Progenitor cell of endocrine pancreas (in vitro differentiated cells): ENCODE results near the gene OR2J1. TPM values are rescaled to one million over a fixed set of nuclear protein-coding genes. Genes with fewer than 3 reads are reported as not detected.

ENCODE experiments used
- DNase-seq: peaks from one replicate; pipeline ENCODE4 v3.0.0; 2021; ENCODE audit warnings: low spot score; ENCODE audit not compliant: unreplicated experiment
- H3K27ac Mint-ChIP-seq: 2 replicates; pipeline ENCODE4 v1.8.0; 2021; ENCODE audit warnings: mild to moderate bottlenecking, moderate library complexity, mixed read lengths
- H3K27me3 Mint-ChIP-seq: 2 replicates; pipeline ENCODE4 v1.8.0; 2021; ENCODE audit warnings: mixed read lengths
- H3K36me3 Mint-ChIP-seq: 2 replicates; pipeline ENCODE4 v1.8.0; 2022; ENCODE audit warnings: mixed read lengths; ENCODE audit not compliant: insufficient read depth
- H3K4me1 Mint-ChIP-seq: 2 replicates; pipeline ENCODE4 v1.8.0; 2021; ENCODE audit warnings: low read depth, mixed read lengths
- H3K4me3 Mint-ChIP-seq: 2 replicates; pipeline ENCODE4 v1.8.0; 2021; ENCODE audit warnings: low read depth, mild to moderate bottlenecking, moderate library complexity, mixed read lengths
- H3K9me3 Mint-ChIP-seq: 2 replicates; pipeline ENCODE4 v1.8.0; 2021; ENCODE audit warnings: low read depth, mixed read lengths
- CTCF ChIP-seq: fragments of 200-600 bp; sonication (generic); IDR thresholded peaks from one replicate; pipeline ENCODE4 v1.5.0; 2021; ENCODE audit warnings: antibody characterized with exemption, mild to moderate bottlenecking; ENCODE audit not compliant: unreplicated experiment
- total RNA-seq: library from RNA; stranded (reverse); gene quantifications from 2 replicates; pipeline ENCODE4 v1.2.1, GENCODE V29; 2021

Gene OR2J1
- total RNA-seq, 1 donor from 2014 or later = not detected

GRCh38 chr6:29082457-29082856 is 16.8 kb upstream of the OR2J1 start:
- H3K4me1 Mint-ChIP-seq = no peaks in the 10 kb centered on the region
- no peaks in the 10 kb centered on the region for H3K36me3 Mint-ChIP-seq
- no peaks in the 10 kb centered on the region for H3K9me3 Mint-ChIP-seq
- no peak for TF ChIP-seq CTCF
- no peak overlapping the region for H3K4me3 Mint-ChIP-seq
- DNase-seq = no peak
- no peak overlapping the region for H3K27ac Mint-ChIP-seq
- no peaks in the 10 kb centered on the region for H3K27me3 Mint-ChIP-seq

- no peaks in the 10 kb centered on the region for H3K4me1 Mint-ChIP-seq
- H3K27me3 Mint-ChIP-seq = peaks cover 6% of the 10 kb centered on the region
- TF ChIP-seq CTCF = no peak
These were observed 12.1 kb upstream of the OR2J1 start, which contains the start of gene OR2B3 for GRCh38 chr6:29087213-29087612. TSS of gene OR2B3 (minus strand) at chr6:29087313. CDS start at chr6:29087248, 65 bp downstream.

DNA sequence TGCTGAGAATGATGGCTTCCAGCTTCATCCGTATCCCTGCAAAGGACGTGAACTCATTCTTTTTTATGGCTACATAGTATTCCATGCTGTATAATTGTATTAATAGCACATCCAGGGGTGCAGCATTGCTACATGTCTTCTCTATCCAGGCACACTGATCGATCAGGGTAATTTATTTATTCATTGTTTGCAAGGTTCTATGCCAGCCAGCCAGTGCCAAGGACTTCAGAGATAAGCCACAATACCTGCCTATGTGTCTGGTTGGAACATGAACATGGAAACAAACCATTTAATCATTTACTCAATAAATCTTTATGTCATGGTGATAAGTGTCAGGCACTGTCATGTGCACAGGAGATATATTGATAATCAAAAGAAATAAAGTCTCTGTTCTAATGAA is 6.3 kb upstream of the OR2J1 start:
- TF ChIP-seq CTCF = no peak
- no peak for DNase-seq
- Mint-ChIP-seq H3K27ac (no peak overlapping the region), H3K4me3 (no peak overlapping the region), H3K36me3 (no peaks in the 10 kb centered on the region), H3K27me3 (peaks cover 1% of the 10 kb centered on the region), H3K4me1 (no peaks in the 10 kb centered on the region), H3K9me3 (no peaks in the 10 kb centered on the region)

More at GRCh38 chr6:29087213-29087612, 12.1 kb upstream of the OR2J1 start, which contains the start of gene OR2B3:
- H3K36me3 Mint-ChIP-seq = no peaks in the 10 kb centered on the region
- DNase-seq = no peak
- H3K27ac Mint-ChIP-seq = no peak within 1 kb of the TSS
- no peaks in the 10 kb centered on the region for H3K9me3 Mint-ChIP-seq
- no peak within 1 kb of the TSS for H3K4me3 Mint-ChIP-seq

GRCh38 chr6:29097803-29098202 is 1.5 kb upstream of the OR2J1 start:
- H3K27ac Mint-ChIP-seq = no peak overlapping the region
- DNase-seq = no peak
- no peaks in the 10 kb centered on the region for H3K9me3 Mint-ChIP-seq
- H3K36me3 Mint-ChIP-seq = no peaks in the 10 kb centered on the region
- no peak for TF ChIP-seq CTCF
- H3K4me3 Mint-ChIP-seq = no peak overlapping the region
- H3K4me1 Mint-ChIP-seq = no peaks in the 10 kb centered on the region
- H3K27me3 Mint-ChIP-seq = peaks cover 15% of the 10 kb centered on the region

GRCh38 chr6:29107758-29108157 is 8.5 kb downstream of the OR2J1 start, which contains the start of gene OR2J3:
TSS of gene OR2J3 (plus strand) at chr6:29108058. CDS start at chr6:29111891, 3,833 bp downstream.
- no peak for DNase-seq
- Mint-ChIP-seq H3K4me3 (no peak within 1 kb of the TSS), H3K36me3 (no peaks in the 10 kb centered on the region), H3K9me3 (no peaks in the 10 kb centered on the region), H3K27me3 (peaks cover 15% of the 10 kb centered on the region), H3K27ac (no peak within 1 kb of the TSS), H3K4me1 (peaks cover 9% of the 10 kb centered on the region)
- TF ChIP-seq CTCF = no peak
